Measurements from ENCODE around the gene CSNK1D.

DNA sequence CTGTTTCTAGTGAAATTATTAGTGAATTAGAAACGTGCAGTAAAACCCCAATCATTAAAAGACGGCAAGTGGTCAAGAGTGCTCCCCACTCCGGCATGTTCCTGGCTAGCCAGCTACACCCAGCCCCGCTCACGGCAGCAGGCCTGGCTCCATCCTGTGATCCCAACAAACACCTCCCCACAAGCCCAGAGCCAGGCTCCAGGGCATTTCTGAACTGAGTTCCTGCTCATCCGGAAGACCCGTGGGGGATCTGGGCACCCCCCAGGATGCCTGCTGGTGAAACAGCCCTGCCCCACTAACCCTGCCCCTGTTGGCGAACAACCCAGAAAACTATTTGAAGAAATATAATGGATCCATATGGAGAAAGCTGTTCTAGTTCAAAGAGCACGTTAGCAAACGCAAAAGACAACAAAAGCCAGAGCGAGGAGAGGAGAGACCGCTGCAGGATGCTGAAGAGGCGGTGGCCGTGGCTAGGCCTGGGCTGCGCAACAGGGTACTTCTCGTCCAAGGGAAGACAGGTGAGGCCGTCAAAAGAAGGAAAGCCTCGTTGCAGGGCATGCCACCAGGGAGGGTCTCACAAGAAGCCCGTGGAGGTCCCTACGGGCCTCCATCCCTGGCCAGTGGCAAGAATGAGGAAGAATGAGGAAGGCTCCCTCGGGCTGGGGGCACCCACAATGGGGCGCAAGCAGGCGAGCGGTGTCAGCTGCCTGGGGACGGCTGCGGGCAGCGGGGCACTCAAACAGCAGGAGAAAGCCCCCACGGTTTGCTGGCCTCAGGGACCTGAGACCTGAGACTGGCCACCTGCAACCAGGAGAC lies 25.4 kb downstream of the CSNK1D start:
- no peak for TF ChIP-seq EZH2 (IDR thresholded peaks at IDR 0.05; ENCODE audit: insufficient read depth, poor library complexity, severe bottlenecking)
- no peak for TF ChIP-seq EZH2phosphoT487 (IDR thresholded peaks at IDR 0.05; ENCODE audit: insufficient read depth, low read depth)

Measured in GM23248 (cell line).